ENCODE measurements around the gene ALX3. TPM values are rescaled to one million over a fixed set of nuclear protein-coding genes. Genes with fewer than 3 reads are reported as not detected.

Gene ALX3
- total RNA-seq, 4 donors from 2014 or later: not detected

DNA sequence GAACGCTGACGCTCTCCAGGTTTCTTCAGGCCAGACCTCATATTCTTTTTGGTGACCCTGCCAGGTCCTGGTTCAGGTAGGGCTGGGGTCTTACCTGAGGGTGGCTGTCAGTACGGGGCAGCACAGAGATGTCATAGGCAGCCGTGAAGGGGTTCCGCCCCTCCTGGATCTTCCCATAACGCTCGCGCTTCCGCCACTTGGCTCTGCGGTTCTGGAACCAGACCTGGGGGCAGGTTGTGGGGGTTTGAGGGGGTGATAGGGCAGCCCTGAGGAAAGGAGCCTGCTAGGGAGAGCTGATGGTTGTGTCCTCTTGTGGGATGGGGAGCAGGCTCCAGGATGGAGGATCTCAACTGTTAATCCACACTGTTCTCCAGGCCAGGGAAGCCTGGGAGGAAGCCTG, 9.1 kb downstream of the ALX3 start:
- no peaks in the 10 kb centered on the region for H3K27me3 ChIP-seq
- TF ChIP-seq CTCF (IDR thresholded peaks at IDR 0.05) (no peak), POLR2A (IDR thresholded peaks at IDR 0.05) (no peak)
- DNase-seq: no peak
- 93 to 99% methylated on average over 5 to 10 of the region's 10 CpGs for WGBS, 2 donors
- no peaks in the 10 kb centered on the region for H3K4me1 ChIP-seq
- intact Hi-C loops (cut with DNase I): no loop called here
- no peak overlapping the region for H3K27ac ChIP-seq
- no peaks in the 10 kb centered on the region for H3K9me3 ChIP-seq
- no peak overlapping the region for H3K4me3 ChIP-seq (replicated peaks in 1 of 3)
- H3K36me3 ChIP-seq: peaks cover 12 to 17% of the 10 kb centered on the region in 2 donors

- Histone ChIP-seq H3K36me3 (peaks cover 18 to 24% of the 10 kb centered on the region in 2 donors), H3K27ac (no peak overlapping the region), H3K9me3 (no peaks in the 10 kb centered on the region), H3K4me3 (replicated peaks in 1 of 3) (no peak overlapping the region), H3K4me1 (no peaks in the 10 kb centered on the region), H3K27me3 (no peaks in the 10 kb centered on the region)
- intact Hi-C loops (cut with DNase I): no loop called here
- no peak for DNase-seq
- 95 to 97% methylated on average over 7 of the region's 7 CpGs for WGBS, 2 donors
- TF ChIP-seq POLR2A (IDR thresholded peaks at IDR 0.05): no peak
- TF ChIP-seq CTCF (IDR thresholded peaks at IDR 0.05): no peak
These were observed 9.8 kb downstream of the ALX3 start for GRCh38 chr1:110060662-110061060.

DNA sequence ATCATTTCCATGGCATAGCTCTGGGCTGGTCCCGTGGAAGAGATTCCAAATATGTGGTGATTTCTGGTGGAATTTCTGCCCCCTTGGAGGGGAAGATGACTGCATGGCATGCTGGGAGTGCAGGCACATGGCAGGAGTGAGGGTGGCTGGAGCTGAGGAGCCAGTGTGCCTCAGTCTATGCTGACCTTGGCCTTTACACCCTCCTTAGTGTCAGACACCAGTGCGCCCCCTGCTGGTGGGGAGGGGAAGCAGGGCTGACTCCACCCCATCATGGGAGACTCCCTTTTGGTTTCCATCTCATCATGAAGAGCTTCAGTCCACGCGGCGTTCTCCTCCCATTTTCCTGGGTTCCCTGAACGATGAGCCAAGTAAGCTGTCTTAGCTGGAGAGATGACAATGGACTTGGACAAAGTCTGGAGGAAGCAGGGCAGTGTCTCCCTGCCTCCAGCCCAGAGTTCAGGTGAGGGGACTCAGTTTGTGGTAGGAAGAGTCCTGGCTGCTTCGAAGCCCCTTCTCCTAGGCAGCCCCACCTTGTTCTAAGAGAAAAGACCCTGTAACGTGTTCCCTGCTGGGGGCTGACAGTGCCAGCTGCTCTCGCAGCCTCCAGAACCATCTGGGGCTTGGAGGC, 10.3 kb downstream of the ALX3 start:
- 84 to 86% methylated on average over 9 of the region's 9 CpGs for WGBS, 2 donors

DNA sequence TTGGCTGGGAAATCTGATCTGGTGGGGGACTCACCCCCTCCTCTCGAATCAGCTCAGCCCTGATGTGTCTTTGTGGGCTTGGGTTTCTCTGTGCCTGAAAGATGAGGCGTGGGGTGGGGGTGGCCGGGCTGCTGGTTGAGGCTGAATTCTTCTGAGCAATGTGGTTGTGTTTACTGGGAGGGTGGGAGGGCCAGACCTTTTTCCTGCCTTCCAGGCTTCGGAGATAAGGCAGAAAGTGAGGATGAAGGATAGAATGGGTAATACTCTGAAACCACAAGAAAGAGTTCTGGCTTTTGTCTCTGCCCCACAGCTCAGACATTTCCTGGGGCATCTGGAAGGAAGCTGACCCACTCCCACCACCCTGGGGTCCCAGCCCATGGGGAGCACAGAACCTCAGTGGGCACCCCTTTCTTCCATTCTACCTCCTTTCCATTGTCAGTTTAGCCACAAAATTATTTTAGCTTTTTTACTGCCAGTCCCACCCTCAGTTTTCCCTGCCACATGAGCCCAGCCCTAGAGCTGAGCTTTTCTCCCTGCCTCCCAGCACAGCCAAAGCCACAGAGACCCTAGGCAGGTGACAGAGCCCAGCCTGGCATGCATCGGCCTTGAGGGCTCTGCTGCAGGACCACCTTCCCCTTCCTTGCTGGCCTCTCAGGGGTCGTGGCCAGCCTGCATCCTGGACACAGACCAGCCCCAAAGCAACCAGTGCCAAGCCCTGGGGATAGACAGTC, 11.2 kb downstream of the ALX3 start:
- Histone ChIP-seq H3K27ac (no peak overlapping the region), H3K9me3 (no peaks in the 10 kb centered on the region), H3K36me3 (peaks cover 31 to 37% of the 10 kb centered on the region in 2 donors), H3K4me1 (no peaks in the 10 kb centered on the region), H3K4me3 (replicated peaks in 1 of 3) (no peak overlapping the region), H3K27me3 (no peaks in the 10 kb centered on the region)
- intact Hi-C loops (cut with DNase I): loop anchor here (5.0 kb wide), 1 partner anchor 43 kb away; no protein-coding TSS in a partner anchor
- no peak for DNase-seq
- TF ChIP-seq CTCF (IDR thresholded peaks at IDR 0.05) (no peak), POLR2A (IDR thresholded peaks at IDR 0.05) (no peak)
- 80 to 84% methylated on average over 6 of the region's 6 CpGs for WGBS, 2 donors

More for the DNA sequence above, 10.3 kb downstream of the ALX3 start:
- Histone ChIP-seq H3K4me3 (replicated peaks in 1 of 3) (no peak overlapping the region), H3K4me1 (no peaks in the 10 kb centered on the region), H3K27ac (no peak overlapping the region), H3K9me3 (no peaks in the 10 kb centered on the region), H3K36me3 (peaks cover 23 to 29% of the 10 kb centered on the region in 2 donors), H3K27me3 (no peaks in the 10 kb centered on the region)
- TF ChIP-seq POLR2A (IDR thresholded peaks at IDR 0.05): no peak
- TF ChIP-seq CTCF (IDR thresholded peaks at IDR 0.05): peak in 5 of 6 experiments; percentile 17 to 60 (median 43)
- peak; percentile 24 to 31 for DNase-seq
- intact Hi-C loops (cut with DNase I): no loop called here

DNA sequence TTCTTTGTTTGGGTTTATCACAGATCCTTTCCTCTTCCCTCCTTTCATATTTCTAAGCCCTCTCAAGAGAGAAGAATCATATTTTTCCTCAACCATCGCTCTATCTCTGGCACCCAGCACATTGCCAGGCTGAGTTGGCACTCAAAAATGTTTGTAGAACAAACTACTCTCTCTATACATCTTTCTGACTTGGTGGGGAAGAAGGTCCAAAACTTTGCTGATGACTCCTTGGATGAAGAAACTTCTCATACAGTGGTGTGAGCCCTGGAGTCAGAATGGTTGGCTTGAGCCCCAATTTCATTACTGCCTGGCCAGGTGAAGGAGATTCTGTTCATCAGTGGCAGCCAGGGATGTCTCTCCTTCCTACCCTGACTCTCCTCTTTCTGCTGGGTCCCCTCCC, 11.9 kb downstream of the ALX3 start:
- H3K4me1 ChIP-seq: no peaks in the 10 kb centered on the region
- 77 to 90% methylated on average over 1 of the region's 1 CpG for WGBS, 2 donors
- TF ChIP-seq POLR2A (IDR thresholded peaks at IDR 0.05) (no peak), CTCF (IDR thresholded peaks at IDR 0.05) (no peak)
- H3K4me3 ChIP-seq (replicated peaks in 1 of 3): no peak overlapping the region
- no peak for DNase-seq
- H3K27ac ChIP-seq: no peak overlapping the region
- intact Hi-C loops (cut with DNase I): loop anchor here (5.0 kb wide), 1 partner anchor 44 kb away; no protein-coding TSS in a partner anchor
- H3K36me3 ChIP-seq: peaks cover 37 to 43% of the 10 kb centered on the region in 2 donors
- no peaks in the 10 kb centered on the region for H3K9me3 ChIP-seq
- no peaks in the 10 kb centered on the region for H3K27me3 ChIP-seq

Measured in thyroid gland (tissue), 4 donors.